Measurements from ENCODE around the gene ARHGEF39. TPM values are rescaled to one million over a fixed set of nuclear protein-coding genes. Genes with fewer than 3 reads are reported as not detected.

Gene ARHGEF39
- total RNA-seq, 4 donors from 2014 or later, result 0.52 to 2.2 (median 0.81) TPM

DNA sequence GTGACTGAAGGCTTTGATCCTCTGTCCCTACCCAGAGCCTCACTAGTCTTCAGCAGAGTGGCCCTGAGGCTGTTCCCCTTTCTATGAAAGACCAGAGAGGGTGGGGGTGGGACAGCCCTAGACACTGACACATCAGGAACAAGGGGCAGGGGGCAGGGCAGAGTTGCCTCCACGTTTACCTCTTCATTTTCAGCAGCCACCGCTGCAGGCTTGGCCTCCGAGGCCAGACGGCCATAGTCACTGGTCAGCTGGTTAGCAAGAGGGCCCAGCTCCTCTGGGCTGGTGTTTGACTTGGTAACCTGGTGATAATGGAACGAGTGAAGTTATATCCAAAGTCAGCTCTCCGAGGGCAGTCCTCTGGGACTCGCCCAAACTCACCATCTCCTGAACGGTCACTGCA is 40.4 kb upstream of the ARHGEF39 start:
- peaks cover 13 to 100% of the 10 kb centered on the region in 2 donors for H3K36me3 ChIP-seq
- TF ChIP-seq, protein P1, sequence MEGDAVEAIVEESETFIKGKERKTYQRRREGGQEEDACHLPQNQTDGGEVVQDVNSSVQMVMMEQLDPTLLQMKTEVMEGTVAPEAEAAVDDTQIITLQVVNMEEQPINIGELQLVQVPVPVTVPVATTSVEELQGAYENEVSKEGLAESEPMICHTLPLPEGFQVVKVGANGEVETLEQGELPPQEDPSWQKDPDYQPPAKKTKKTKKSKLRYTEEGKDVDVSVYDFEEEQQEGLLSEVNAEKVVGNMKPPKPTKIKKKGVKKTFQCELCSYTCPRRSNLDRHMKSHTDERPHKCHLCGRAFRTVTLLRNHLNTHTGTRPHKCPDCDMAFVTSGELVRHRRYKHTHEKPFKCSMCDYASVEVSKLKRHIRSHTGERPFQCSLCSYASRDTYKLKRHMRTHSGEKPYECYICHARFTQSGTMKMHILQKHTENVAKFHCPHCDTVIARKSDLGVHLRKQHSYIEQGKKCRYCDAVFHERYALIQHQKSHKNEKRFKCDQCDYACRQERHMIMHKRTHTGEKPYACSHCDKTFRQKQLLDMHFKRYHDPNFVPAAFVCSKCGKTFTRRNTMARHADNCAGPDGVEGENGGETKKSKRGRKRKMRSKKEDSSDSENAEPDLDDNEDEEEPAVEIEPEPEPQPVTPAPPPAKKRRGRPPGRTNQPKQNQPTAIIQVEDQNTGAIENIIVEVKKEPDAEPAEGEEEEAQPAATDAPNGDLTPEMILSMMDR (IDR thresholded peaks at IDR 0.05), result no peak
- TF ChIP-seq POLR2A (IDR thresholded peaks at IDR 0.05) (no peak), POLR2AphosphoS5 (IDR thresholded peaks at IDR 0.05) (no peak), EP300 (IDR thresholded peaks at IDR 0.05) (no peak)
- no peaks in the 10 kb centered on the region for H3K9me3 ChIP-seq
- peak overlapping the region in 3 of 4 donors; percentile 96 to 99 (median 98) for H3K27ac ChIP-seq
- H3K4me1 ChIP-seq, result no peaks in the 10 kb centered on the region
- no peak overlapping the region for H3K4me3 ChIP-seq
- WGBS, 2 donors (ENCODE audit: low coverage in 1 of 2), result 60% methylated on average over 2 of the region's 8 CpGs; no CpG with 5 or more reads in 1 of the 2 donors
- H3K27me3 ChIP-seq, result no peaks in the 10 kb centered on the region
- ATAC-seq, result no peak

DNA sequence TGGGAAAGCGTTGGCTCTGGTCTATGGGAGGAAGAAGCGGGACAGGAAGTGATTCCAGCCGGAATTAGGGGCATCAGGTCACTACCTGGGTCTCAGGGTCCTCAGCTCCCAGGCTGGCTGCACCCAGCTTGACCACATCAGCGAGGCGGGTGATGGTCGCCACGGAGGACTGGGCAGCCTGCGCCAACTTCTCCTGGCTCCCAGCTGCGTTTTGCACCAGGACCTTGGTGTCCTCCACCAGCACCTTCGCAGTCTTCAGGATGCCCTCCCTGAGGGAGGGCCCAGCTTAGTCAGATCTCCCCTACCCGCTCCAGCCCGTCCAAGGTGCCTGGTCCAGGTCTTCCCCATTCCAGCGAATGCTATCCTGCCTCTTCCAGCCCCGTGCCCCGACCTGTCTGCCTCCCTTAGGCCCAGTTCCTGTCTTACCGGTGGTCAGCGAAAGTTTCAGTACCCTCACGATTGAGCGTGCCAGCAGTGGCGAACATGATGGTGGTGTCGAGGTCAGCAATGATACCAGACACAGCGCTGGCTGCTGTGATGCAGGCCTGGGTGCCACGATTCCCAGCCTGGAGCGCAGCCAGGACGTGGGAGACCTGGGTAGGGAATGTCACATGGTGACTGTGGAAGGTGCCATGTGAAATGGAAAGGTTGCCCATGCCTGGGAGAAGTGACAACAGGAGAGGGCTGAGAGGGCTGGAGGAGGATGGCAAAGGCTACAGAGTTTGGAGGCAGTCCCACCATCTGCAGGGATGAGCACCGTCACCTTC is 39.1 kb upstream of the ARHGEF39 start:
- H3K9me3 ChIP-seq, result no peaks in the 10 kb centered on the region
- no peaks in the 10 kb centered on the region for H3K27me3 ChIP-seq
- peaks cover 0 to 2% (median 0%) of the 10 kb centered on the region in 3 donors for H3K4me1 ChIP-seq
- 79 to 83% methylated on average over 6 to 10 of the region's 26 CpGs for WGBS, 2 donors (ENCODE audit: low coverage in 1 of 2)
- peak overlapping the region in 3 of 4 donors; percentile 96 to 99 (median 98) for H3K27ac ChIP-seq
- H3K4me3 ChIP-seq, result no peak overlapping the region
- peaks cover 13 to 100% of the 10 kb centered on the region in 2 donors for H3K36me3 ChIP-seq
- TF ChIP-seq POLR2AphosphoS5 (IDR thresholded peaks at IDR 0.05), result peak; percentile 14
- no peak for TF ChIP-seq POLR2A (IDR thresholded peaks at IDR 0.05)
- TF ChIP-seq, protein P1 (IDR thresholded peaks at IDR 0.05), result no peak
- ATAC-seq, result no peak

DNA sequence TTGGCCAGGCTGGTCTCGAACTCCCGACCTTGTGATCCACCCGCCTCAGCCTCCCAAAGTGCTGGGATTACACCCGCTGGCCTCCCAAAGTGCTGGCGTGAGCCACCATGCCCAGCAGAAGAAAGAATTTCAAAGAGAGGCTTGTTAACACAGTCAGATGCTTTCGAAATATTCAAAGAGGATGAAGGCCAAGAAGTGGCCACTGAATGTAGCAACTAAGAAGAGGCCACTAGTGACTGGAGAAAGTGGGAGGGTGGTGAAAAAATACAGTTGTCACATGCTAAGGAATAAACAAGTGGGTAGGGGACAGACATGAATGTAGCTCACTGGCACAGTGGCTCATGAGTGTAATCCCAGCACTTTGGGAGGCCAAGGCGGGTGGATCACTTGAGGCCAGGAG is 37.7 kb upstream of the ARHGEF39 start:
- Histone ChIP-seq H3K4me1 (peaks cover 0 to 16% (median 1%) of the 10 kb centered on the region in 3 donors), H3K27ac (peak overlapping the region in 3 of 4 donors; percentile 96 to 99 (median 98)), H3K36me3 (peaks cover 12 to 100% of the 10 kb centered on the region in 2 donors)

DNA sequence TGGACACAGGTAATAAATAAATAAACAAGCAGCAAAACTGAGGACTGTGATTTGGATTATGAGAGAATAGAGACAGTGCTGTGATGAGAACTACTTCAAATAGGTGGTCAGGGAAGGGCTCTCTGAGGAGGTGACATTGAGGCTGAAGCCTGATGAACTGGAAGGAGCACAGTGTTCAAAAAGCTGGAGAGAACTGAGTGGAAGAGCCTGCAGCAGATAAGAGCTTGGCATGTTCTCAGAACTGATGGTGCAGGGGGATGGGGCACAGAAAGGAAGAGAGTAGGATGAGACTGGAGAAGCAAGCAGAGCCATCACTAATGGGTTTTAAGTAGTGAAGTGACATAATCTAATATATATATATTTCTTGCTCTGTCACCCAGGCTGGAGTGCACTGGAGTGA is 35.9 kb upstream of the ARHGEF39 start:
- Histone ChIP-seq H3K27me3 (no peaks in the 10 kb centered on the region), H3K9me3 (no peaks in the 10 kb centered on the region), H3K36me3 (peaks cover 4 to 100% of the 10 kb centered on the region in 2 donors), H3K4me3 (no peak overlapping the region), H3K4me1 (peaks cover 4 to 34% (median 18%) of the 10 kb centered on the region in 3 donors), H3K27ac (peak overlapping the region in 3 of 4 donors; percentile 96 to 99 (median 98))
- ATAC-seq, result no peak
- TF ChIP-seq POLR2AphosphoS5 (IDR thresholded peaks at IDR 0.05), result no peak
- TF ChIP-seq, protein P1 (IDR thresholded peaks at IDR 0.05), result no peak
- no peak for TF ChIP-seq POLR2A (IDR thresholded peaks at IDR 0.05)
- TF ChIP-seq EP300 (IDR thresholded peaks at IDR 0.05), result no peak

More for the DNA sequence above, 37.7 kb upstream of the ARHGEF39 start:
- no peaks in the 10 kb centered on the region for H3K27me3 ChIP-seq
- WGBS, 2 donors (ENCODE audit: low coverage in 1 of 2), result 100% methylated on average over 2 of the region's 7 CpGs; no CpG with 5 or more reads in 1 of the 2 donors
- no peaks in the 10 kb centered on the region for H3K9me3 ChIP-seq
- ATAC-seq, result no peak
- TF ChIP-seq POLR2A (IDR thresholded peaks at IDR 0.05), result no peak
- no peak for TF ChIP-seq POLR2AphosphoS5 (IDR thresholded peaks at IDR 0.05)
- TF ChIP-seq, protein P1 (IDR thresholded peaks at IDR 0.05), result no peak
- no peak for TF ChIP-seq EP300 (IDR thresholded peaks at IDR 0.05)
- H3K4me3 ChIP-seq, result no peak overlapping the region

DNA sequence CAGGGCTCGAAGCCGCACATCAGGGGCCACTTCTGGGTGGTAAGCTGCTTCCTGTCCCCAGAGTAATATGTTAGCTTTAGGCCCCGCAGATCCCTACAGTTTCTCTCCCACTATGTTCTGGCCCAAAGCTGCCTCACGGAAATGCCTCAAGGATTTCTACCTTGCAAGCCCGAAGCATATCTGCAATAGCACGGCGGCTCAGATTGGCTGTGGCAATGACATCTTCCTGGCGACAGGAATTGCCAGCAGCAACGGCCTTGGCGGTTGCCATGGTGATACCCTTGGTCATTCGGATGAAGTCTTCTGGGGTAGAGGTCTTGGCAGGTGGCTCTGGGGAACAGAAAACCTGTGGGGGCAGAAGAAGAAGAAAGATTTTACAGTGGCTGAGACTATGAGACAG is 35.0 kb upstream of the ARHGEF39 start:
- Histone ChIP-seq H3K9me3 (no peaks in the 10 kb centered on the region), H3K4me3 (no peak overlapping the region), H3K27ac (peak overlapping the region; percentile 96 to 99 (median 98)), H3K27me3 (no peaks in the 10 kb centered on the region), H3K4me1 (peaks cover 4 to 43% (median 24%) of the 10 kb centered on the region in 3 donors), H3K36me3 (peaks cover 3 to 92% of the 10 kb centered on the region in 2 donors)
- TF ChIP-seq EP300 (IDR thresholded peaks at IDR 0.05) (no peak), POLR2AphosphoS5 (IDR thresholded peaks at IDR 0.05) (no peak), POLR2A (IDR thresholded peaks at IDR 0.05) (no peak)
- TF ChIP-seq, protein P1 (IDR thresholded peaks at IDR 0.05), result no peak
- ATAC-seq, result no peak
- 50 to 60% methylated on average over 2 to 5 of the region's 11 CpGs for WGBS, 2 donors (ENCODE audit: low coverage in 1 of 2)
